Natural killer cell (primary cell): ENCODE data around the gene PDCD4. TPM values are rescaled to one million over a fixed set of nuclear protein-coding genes. Genes with fewer than 3 reads are reported as not detected.

ENCODE experiments used
- ATAC-seq, 3 donors: fragments of 150-1000 bp in 2 of 3; fragments of 200-7000 bp in 1 of 3; cut with Tn5 transposase; 1 replicate in 1 of 3; 2 replicates in 2 of 3; pipeline ENCODE4 v1.10.0; 2021; ENCODE audit warnings: mild to moderate bottlenecking in 2 of 3, moderate library complexity in 2 of 3
- DNase-seq, 2 donors: peaks; one replicate each; pipeline versions ENCODE4 v3.0.0 to v3.0.0-alpha.2; 2013 to 2021; ENCODE audit warnings: mixed read lengths in 1 of 2
- H3K27ac ChIP-seq: one replicate; pipeline ENCODE4 v1.5.1; 2013; ENCODE audit warnings: mild to moderate bottlenecking, low read length
- H3K27me3 ChIP-seq: one replicate; pipeline ENCODE4 v1.6.1; 2013; ENCODE audit warnings: low read length; ENCODE audit not compliant: control insufficient read depth, insufficient read depth
- H3K36me3 ChIP-seq: one replicate; pipeline ENCODE4 v1.6.1; 2013; ENCODE audit warnings: low read length; ENCODE audit not compliant: control insufficient read depth, insufficient read depth
- H3K4me1 ChIP-seq: one replicate; pipeline ENCODE4 v1.6.1; 2013; ENCODE audit warnings: low read length; ENCODE audit not compliant: control insufficient read depth, insufficient read depth
- H3K4me3 ChIP-seq: one replicate; pipeline ENCODE4 v1.5.1; 2013; ENCODE audit warnings: low read length
- H3K9me3 ChIP-seq: one replicate; pipeline ENCODE4 v1.6.1; 2013; ENCODE audit warnings: low read length; ENCODE audit not compliant: control insufficient read depth, insufficient read depth
- H3K27ac Mint-ChIP-seq, 2 donors: one replicate each; pipeline ENCODE4 v1.8.0; 2022; ENCODE audit warnings: mild to moderate bottlenecking in 2 of 2, mixed read lengths in 2 of 2, moderate library complexity in 1 of 2
- H3K27me3 Mint-ChIP-seq, 2 donors: one replicate each; pipeline ENCODE4 v1.8.0; 2022; ENCODE audit warnings: low read depth in 2 of 2, mixed read lengths in 2 of 2
- H3K36me3 Mint-ChIP-seq: one replicate; pipeline ENCODE4 v1.8.0; 2022; ENCODE audit warnings: mixed read lengths
- H3K4me1 Mint-ChIP-seq, 2 donors: one replicate each; pipeline ENCODE4 v1.8.0; 2022; ENCODE audit warnings: mixed read lengths in 2 of 2
- H3K4me3 Mint-ChIP-seq: one replicate; pipeline ENCODE4 v1.8.0; 2022; ENCODE audit warnings: mild to moderate bottlenecking, moderate library complexity, mixed read lengths
- H3K9me3 Mint-ChIP-seq, 2 donors: one replicate each; pipeline ENCODE4 v1.8.0; 2022; ENCODE audit warnings: mixed read lengths in 2 of 2
- CTCF ChIP-seq: fragments of 200-600 bp; IDR thresholded peaks from one replicate; pipeline ENCODE4 v1.8.0; 2022; ENCODE audit warnings: antibody characterized with exemption
- WGBS: methylation state at CpG from one replicate; pipeline ENCODE4 v1.1.7; 2013; ENCODE audit warnings: missing lambda C conversion rate; ENCODE audit not compliant: insufficient coverage; 5-methylcytosine and 5-hydroxymethylcytosine counted together
- intact Hi-C: fragments of 100-400 bp; cut with micrococcal nuclease; formaldehyde crosslinking; loops from one replicate; pipeline ENCODE4 v1.14.2; 2022
- total RNA-seq, 4 donors: library from RNA; stranded (reverse); fragments of 120-200 nt in 1 of 4; gene quantifications; one replicate each; pipeline versions ENCODE4 v1.2.3 to v1.2.4, GENCODE V29; 2013 to 2022

PDCD4 gene
- total RNA-seq, 3 donors from 2014 or later (not counting 1 experiment from before 2014, with no cell fraction given) = 199 to 241 (median 222) TPM

- Mint-ChIP-seq H3K27me3 (no peaks in the 10 kb centered on the region), H3K4me3 (peak overlapping the region; percentile 97), H3K4me1 (peaks cover 30 to 35% of the 10 kb centered on the region in 2 donors), H3K9me3 (no peaks in the 10 kb centered on the region), H3K27ac (peak overlapping the region; percentile 99 to 100), H3K36me3 (no peaks in the 10 kb centered on the region)
- Histone ChIP-seq H3K9me3 (no peaks in the 10 kb centered on the region), H3K4me1 (peaks cover 7% of the 10 kb centered on the region), H3K27me3 (no peaks in the 10 kb centered on the region), H3K27ac (no peak overlapping the region), H3K4me3 (no peak overlapping the region), H3K36me3 (peaks cover 2% of the 10 kb centered on the region)
- DNase-seq (no peak), ATAC-seq (no peak)
- WGBS = 80% methylated on average over 3 of the region's 3 CpGs
- intact Hi-C loops = loop anchor here (10.0 kb wide), 1 partner anchor 612 kb away; the partner anchor contains the start of gene SMNDC1
- TF ChIP-seq CTCF = no peak
Observed at GRCh38 chr10:110916554-110917346, 45.0 kb downstream of the PDCD4 start.

GRCh38 chr10:110918269-110918642, 46.5 kb downstream of the PDCD4 start:
- 2% methylated on average over 12 of the region's 15 CpGs for WGBS
- intact Hi-C loops = loop anchor here (10.0 kb wide), 1 partner anchor 613 kb away; the partner anchor contains the start of gene SMNDC1
- ATAC-seq (no peak), DNase-seq (peak in 1 of 2 donors; percentile 91)
- Mint-ChIP-seq H3K27me3 (no peaks in the 10 kb centered on the region), H3K27ac (peak overlapping the region; percentile 99 to 100), H3K36me3 (no peaks in the 10 kb centered on the region), H3K4me1 (peaks cover 31 to 43% of the 10 kb centered on the region in 2 donors), H3K4me3 (peak overlapping the region; percentile 97), H3K9me3 (no peaks in the 10 kb centered on the region)
- peaks cover 7% of the 10 kb centered on the region for H3K4me1 ChIP-seq
- peaks cover 2% of the 10 kb centered on the region for H3K36me3 ChIP-seq
- peak overlapping the region; percentile 98 for H3K27ac ChIP-seq
- peak overlapping the region; percentile 80 for H3K4me3 ChIP-seq
- TF ChIP-seq CTCF = no peak
- no peaks in the 10 kb centered on the region for H3K9me3 ChIP-seq
- H3K27me3 ChIP-seq = no peaks in the 10 kb centered on the region

- H3K4me1 Mint-ChIP-seq = peaks cover 33 to 46% of the 10 kb centered on the region in 2 donors
- no peaks in the 10 kb centered on the region for H3K36me3 Mint-ChIP-seq
Observed at GRCh38 chr10:110918643-110919348, 47.1 kb downstream of the PDCD4 start, which contains the start of gene BBIP1. BBIP1 (minus strand) TSS chr10:110919180; CDS start chr10:110918157, 1,023 bp downstream.

More at GRCh38 chr10:110918643-110919348, 47.1 kb downstream of the PDCD4 start, which contains the start of gene BBIP1:
- Histone ChIP-seq H3K27ac (peak within 1 kb of the TSS; percentile 98), H3K4me3 (peak within 1 kb of the TSS; percentile 86), H3K4me1 (peaks cover 7% of the 10 kb centered on the region), H3K36me3 (peaks cover 2% of the 10 kb centered on the region), H3K27me3 (no peaks in the 10 kb centered on the region), H3K9me3 (no peaks in the 10 kb centered on the region)
- intact Hi-C loops = loop anchor here (1.0 to 10.0 kb wide), 4 partner anchors 46 to 614 kb away; partner anchors contain the start of gene SMNDC1
- TF ChIP-seq CTCF = no peak
- Mint-ChIP-seq H3K27ac (peak within 1 kb of the TSS; percentile 99 to 100), H3K4me3 (peak within 1 kb of the TSS; percentile 97), H3K27me3 (no peaks in the 10 kb centered on the region), H3K9me3 (no peaks in the 10 kb centered on the region)
- ATAC-seq (peak; percentile 47 to 98 (median 51)), DNase-seq (peak in 1 of 2 donors; percentile 81)
- WGBS = under 1% methylated on average over 40 of the region's 40 CpGs
